ENCODE data around the gene BTBD10.

DNA sequence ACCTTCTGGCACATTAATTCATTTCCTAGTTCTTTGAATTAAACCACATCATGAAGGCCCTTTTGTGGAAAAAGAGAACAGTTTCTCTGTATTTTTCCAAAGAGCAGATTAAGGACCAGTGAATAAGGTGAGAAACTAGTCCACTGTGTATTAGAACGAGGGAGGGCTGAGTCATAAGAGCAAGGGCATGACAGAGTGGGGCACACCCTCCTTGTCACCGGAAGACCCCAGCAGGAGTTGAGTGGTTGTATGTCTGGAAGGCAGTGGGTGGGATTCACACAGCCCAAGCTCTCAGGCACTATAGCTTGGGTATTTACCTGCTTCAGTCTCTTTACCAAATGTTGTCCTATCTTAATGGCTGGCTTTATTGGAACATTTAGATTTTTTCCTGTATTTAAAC lies 98.6 kb downstream of the BTBD10 start:
- TF ChIP-seq, protein P1, sequence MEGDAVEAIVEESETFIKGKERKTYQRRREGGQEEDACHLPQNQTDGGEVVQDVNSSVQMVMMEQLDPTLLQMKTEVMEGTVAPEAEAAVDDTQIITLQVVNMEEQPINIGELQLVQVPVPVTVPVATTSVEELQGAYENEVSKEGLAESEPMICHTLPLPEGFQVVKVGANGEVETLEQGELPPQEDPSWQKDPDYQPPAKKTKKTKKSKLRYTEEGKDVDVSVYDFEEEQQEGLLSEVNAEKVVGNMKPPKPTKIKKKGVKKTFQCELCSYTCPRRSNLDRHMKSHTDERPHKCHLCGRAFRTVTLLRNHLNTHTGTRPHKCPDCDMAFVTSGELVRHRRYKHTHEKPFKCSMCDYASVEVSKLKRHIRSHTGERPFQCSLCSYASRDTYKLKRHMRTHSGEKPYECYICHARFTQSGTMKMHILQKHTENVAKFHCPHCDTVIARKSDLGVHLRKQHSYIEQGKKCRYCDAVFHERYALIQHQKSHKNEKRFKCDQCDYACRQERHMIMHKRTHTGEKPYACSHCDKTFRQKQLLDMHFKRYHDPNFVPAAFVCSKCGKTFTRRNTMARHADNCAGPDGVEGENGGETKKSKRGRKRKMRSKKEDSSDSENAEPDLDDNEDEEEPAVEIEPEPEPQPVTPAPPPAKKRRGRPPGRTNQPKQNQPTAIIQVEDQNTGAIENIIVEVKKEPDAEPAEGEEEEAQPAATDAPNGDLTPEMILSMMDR (IDR thresholded peaks at IDR 0.05; ENCODE audit: low read depth, low read length), result no peak
- TF ChIP-seq POLR2A (IDR thresholded peaks at IDR 0.05; ENCODE audit: extremely low read depth, insufficient read length), result no peak
- TF ChIP-seq MAX (IDR thresholded peaks at IDR 0.05; ENCODE audit: low read depth, low read length), result no peak
- no peak for TF ChIP-seq MYC (IDR thresholded peaks at IDR 0.05; ENCODE audit: low read depth, low read length)

All from NB4 (cell line).